GM19395 (cell line): ENCODE data around the gene HDAC4.

ENCODE experiments used
- ATAC-seq: cut with Tn5 transposase; IDR thresholded peaks from one replicate; pipeline ENCODE4 v1.9.1; 2021; ENCODE audit warnings: mild to moderate bottlenecking, moderate library complexity; ENCODE audit not compliant: unreplicated experiment

Gene HDAC4

DNA sequence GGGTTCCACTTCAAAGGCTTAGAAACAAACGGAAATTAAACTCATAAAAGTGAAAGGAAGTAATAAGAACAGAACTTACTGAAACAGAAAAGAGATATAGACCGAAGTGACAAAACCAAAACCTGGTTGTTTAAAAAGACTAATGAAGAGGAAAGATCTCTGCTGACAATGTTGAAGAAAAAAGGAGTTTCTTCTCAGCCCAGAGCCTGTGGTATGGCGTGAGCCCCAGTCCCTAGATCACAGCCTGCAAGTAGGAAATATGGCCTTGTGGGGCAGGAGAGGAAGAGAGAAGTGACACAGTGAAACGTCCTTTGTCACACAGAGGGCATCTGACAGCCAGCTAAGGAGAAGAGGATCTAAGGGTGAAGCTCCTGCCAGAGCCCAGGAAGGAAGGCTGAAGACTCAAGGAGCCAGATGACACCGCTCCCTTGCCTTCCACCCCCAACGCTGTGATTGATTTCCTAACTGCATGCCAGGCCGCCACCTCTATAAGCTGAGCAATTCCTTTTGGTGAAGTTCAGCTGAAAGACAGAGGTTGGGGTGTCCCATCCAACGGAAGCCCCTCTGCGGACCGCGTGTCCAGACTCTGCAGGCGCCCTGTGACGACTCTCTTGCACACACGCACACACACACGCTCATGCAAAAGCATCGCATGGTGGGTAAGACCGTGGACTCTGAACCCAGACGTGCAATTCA, 141.1 kb downstream of the HDAC4 start:
- peak; percentile 63 for ATAC-seq

DNA sequence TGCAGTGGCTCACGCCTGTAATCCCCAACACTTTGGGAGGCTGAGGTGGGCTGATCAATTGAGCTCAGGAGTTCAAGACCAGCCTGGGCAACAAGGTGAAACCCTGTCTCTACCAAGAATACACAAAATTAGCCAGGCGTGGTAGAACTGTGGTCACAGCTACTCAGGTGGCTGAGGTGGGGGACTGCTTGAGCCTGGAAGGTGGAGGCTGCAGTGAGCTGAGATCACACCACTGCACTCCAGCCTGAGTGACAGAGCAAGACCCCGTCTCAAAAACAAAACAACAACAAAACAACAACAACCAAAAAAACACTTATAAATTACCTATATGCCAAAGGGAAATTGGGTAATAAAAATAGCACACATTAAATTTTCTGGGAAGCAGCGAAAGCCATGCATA, 141.6 kb downstream of the HDAC4 start:
- ATAC-seq: peak; percentile 64

DNA sequence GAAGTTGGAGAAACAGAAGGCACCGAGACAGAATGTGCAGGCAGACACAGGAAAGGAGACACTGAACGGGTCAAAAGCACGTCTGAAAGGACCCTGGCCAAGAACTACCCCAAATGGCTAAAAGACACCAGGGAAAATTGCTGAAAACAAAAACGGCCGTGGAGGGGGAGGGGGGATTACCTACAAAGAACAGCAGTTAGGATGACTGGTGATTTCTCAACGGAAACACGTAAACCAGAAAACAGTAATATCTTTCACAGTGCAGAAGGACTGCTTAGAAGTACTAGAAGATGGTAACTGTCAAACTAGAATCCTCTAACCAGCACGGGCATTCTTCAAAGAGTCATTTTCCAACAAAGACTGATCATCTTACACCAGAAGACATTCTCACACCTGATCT, 142.6 kb downstream of the HDAC4 start:
- no peak for ATAC-seq

DNA sequence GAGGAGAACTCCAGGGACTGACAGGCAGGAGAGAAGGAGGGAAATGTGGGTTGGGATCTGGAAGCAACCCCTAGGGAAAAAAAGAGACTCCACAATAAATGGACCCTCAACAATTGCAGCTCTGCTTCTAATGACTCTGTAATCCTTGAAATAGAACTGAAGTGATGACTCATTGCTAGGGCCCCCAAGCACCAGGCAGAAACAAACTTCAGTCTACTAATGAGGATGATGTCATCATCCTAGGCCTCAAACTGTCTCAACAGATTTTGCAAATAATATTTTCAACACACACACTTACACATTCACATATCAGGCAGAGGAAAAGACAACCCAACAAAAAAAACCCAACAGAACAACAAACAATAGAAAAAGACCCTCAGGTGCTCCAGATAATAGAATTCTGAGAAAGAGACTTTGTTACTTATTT, 143.3 kb downstream of the HDAC4 start:
- no peak for ATAC-seq

DNA sequence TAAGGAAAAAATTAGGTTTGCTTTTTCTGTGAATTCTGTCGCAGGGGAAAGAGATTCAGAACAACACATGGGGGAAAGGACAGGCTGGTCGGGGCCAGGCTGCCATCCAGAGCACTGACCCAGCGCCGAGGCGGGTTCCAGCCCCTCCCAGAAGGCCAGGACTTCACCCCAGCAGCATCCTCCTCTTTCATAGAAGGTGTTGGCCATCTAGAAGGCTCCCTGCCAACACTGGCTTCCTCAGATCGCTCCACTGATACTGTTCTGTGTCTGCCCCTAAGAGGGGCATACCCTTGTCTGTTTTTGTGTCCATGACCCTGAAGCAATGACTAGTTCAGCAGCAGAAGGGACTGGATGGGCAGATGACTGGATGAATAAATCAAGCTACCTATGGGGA, 144.5 kb downstream of the HDAC4 start:
- ATAC-seq: no peak

DNA sequence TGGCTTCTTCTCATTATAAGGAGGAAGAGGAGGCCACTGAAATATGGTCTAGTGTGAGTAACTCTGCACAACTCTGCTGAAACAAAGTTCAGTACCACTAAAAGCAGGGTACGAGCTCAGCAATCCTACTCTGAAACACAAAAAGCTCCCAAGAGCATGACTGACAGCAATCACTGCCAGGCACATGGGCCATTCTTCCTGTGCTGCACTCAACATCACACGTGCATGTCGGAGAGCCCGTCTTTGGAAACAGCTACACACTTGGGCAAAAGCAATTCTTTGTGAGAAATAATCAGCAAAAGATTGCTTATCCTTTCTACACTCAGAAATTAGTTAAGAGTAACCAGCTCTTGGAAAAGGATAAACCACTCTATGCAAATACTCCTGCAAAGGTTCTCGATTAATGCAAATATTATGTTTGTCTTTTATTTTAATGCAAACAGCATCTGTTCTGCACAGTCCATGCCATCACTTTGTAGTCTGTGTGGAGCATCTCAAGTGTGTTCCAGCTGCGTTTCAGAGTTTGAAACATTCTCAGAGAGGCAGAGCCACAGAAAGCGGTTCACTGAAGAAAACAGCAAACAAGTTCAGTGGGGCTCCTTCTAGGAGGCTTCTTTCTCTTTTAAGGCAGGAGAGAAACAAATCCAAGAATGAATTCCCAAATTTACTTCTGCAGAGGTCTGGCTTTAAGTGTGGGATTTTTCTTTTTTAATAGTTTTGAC, 145.0 kb downstream of the HDAC4 start:
- ATAC-seq: no peak

DNA sequence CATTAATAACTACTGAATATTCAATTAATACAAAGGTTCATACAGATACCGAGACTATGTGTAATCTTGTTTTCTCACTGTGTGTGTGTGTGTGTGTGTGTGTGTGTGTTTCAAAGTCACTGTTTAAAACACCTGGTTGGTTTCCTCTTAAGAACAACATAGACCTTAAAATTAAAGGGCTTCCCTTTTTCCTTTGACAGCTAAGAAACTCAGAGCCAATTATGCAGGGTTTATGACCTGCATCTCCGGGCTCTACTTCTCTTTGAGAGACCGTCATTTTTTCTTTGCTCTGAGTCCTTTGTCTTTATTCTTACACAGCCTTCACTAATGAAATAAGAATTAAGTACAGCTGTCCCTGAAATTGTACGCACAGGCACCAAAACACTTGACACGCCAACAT, 145.6 kb downstream of the HDAC4 start:
- ATAC-seq: no peak

DNA sequence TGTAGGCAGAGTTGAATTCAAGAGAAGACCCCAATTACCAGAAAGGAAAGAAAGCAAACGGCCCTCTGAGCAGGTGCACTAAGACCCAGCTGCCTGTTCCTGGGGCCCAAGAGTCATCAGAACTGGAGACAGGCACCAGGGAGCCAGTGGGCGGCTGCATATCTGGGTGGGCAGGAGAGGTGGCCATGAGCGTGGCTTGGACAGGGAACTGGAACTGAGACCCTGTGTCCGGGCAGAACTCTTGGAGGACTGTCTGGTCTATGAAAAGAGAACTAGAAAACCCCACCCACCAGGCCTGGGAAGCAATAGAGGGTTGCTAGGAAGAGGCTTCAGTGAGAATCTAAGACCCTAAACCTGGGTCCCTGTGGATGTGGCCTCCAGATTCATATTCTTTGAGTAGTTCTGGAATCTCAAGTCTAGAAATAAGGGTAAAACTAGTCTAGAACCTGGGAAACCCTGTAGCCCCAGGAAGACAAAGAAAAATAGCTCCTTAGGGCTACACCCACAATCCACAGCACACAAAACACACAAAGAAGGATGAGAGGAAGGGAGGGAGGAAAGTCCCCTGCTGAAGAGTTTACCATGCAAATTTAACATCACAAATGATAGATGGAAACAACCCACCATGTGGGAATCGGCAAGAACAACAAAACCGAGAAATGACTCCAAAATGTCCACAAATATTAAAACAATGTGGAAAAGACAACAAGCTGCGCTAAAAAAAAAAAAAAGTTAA, 147.0 kb downstream of the HDAC4 start:
- peak; percentile 14 for ATAC-seq

DNA sequence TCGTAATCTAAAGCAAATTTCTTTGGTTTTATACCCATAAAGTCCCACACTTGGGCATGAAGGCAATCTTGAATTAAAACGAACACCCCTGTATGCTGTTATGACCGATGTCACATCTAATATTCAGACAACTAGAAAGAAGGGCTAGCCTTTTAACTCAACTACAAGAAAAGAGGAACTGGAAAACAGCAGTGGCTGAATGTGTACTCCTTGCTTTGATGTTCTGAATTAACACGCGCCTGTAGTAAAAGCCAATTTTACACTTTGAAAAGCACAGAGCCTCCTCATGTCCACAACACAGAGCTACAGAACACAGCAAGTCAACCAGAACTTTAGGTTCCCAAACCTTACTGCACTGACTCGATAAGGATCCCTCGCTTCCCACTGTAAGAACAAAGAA, 147.6 kb downstream of the HDAC4 start:
- peak; percentile 82 for ATAC-seq

DNA sequence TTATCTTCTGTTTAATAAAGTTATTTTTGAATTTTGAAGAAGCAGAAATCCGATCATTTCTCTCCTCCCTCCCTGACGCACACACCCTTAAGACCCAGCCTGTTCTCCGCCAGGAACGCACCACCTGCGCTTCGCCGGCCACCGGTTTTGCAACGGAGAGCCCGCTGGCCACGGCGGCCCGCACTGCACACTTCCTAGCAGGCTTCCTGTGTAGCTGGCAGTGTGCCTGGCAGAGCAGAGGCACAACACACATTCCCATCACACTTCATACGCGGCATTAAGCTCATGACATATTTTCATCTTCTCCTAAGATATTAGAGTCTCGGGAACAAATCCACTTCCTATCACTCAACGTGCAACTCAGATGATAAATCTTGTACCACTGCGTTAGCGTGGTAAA, 148.0 kb downstream of the HDAC4 start:
- ATAC-seq: peak; percentile 27

DNA sequence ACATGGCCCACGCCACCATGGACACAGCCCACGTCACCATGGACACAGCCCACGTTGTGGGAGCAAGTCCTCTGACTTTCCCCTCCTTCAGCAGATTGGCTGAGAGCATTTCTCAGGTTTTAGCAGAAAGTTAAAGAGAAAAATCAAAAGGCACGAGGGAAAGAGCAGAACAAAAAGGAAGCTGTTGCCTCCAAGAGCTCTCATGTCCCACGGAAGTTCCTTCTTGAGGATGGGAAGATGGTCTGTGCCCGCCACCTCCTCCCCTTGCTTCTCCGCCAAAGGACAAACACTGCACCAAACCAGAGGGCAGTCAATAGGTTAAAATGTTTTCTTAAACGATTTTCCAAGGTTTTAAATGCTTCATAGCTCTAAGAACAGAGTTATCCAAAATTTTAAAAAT, 148.4 kb downstream of the HDAC4 start:
- no peak for ATAC-seq

DNA sequence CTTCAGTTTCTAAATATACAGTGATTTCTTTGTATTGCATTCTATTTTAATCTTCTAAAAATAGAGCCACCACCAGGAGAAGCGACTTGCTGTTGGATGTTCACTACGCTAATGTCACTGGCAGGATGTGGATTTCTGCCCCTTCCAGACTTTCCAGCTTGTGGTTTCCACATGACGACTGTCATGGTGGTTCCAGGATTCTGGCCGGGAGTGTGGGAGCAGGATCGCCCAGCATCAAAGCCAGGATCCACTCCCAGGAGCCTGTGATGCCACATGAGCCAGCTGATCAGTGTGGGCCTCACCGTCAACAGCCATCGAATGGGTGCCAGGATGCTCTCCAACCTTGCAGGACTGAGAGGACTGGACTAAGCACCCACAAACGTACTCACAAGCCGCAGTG, 148.8 kb downstream of the HDAC4 start:
- ATAC-seq: no peak

DNA sequence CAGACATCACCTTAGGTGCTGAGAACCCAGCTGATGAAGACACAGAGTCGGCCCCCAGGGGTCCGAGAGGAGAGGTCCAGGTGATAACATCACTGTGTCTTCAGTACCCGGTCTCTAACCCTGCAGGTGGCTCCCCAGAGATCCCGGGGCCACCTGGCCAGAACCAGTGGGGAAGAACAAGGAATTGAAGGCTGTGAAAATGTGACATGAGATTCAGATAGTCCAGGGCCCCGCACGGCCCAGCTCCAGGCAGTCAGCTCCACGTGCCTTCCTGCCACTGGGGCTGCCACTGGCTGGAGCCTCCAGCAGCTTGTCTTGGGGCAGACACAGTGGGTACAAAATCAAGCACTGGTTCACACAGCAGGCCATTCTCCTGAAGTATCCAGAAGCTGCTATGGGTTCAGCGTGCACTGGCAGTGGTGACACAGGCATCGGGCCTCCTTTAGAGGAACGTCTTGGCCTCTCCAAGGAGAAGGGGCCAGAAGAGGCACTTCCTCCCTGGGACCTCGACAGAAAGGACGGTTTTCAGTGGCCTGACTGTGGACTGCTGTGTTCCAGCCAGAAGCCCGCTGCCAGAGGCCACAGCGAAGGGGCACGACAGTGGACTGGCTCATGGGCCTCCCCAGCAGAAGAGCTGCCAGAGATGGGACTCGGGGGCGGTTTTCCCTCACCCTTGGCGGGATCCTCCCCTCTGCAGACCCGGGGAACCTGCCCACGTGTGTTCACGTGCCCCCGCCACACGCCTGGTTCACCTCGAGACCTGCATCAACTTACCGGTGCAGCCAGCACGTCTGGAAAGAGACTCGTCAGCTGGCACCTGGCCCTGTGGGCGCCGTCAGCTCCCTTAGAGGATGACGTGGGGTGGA, 150.4 kb downstream of the HDAC4 start:
- no peak for ATAC-seq

DNA sequence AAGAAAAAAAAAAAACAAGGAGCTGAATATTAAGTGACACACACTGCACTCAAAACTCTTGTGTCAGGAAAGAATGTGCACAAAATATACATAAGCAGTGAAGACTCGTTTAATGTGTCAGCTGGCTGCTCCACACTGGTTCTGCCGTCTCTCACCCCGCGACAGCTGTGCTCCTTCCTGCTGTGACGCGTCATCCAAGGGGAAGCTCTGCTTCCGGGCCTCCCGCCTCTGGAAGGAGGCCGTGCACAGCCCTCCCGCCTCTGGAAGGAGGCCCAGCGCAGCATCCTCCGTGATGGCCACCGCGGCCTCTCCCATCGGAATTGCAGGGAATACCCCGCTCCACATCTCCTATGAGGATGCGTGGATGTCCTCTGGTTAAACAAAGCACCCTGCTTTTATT, 151.0 kb downstream of the HDAC4 start:
- no peak for ATAC-seq

DNA sequence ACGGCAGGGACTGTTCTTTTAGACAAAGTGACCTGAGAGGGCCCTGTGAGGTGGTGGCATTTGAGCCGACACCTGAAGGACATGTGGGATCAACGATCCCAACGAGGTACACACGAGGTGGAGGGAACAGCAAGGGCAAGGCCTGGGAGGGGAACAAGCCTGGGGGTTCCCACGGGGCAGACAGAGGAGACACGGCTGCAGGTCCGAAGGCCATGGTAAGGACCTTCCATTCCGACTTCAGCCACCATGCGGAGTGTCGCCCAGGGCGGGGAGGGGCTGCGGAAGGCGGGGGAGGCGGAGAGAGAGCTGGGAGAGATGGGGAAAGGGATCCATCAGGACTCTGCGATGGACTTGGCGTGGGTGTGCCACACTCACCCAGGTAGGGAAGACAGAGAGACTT, 151.8 kb downstream of the HDAC4 start:
- no peak for ATAC-seq

DNA sequence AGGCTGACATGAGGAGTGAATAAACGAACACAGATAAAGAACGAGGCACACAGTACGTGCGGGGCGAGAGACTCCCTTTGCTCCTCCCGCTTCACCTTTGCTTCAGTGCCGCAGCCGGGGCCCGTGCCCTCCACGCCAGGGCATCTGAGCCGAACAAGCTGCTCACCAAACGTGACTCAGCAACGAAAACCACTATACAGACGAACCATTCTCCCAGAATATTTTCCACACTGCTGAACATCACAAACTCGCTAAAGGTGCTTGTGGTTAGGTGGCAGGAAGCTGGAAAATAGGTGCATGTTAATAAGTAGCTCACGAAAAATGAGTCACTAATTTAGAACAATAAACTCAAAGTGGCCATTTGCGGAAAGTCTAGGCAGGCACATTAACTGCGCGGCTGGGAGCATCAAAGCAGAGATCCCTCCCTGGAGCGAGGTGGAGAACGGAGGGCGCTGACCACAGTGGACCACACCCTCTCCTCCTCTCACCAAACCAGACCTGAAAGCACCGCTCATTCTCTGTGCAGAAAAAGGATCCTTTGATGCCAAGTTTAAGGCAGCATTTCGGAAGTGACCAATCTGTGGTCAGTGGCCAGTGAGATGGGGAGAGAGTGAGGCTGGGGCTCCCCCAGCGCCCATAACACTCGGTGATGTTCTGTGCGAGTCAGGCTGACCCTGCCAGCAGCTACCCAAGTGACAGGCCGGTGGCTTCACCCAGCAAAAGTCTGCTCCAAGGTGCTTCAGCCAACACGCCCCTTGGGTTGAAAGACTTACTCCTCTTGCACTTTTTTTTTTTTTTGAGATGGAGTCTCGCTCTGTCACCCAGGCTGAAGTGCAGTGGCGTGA, 153.2 kb downstream of the HDAC4 start:
- ATAC-seq: no peak

DNA sequence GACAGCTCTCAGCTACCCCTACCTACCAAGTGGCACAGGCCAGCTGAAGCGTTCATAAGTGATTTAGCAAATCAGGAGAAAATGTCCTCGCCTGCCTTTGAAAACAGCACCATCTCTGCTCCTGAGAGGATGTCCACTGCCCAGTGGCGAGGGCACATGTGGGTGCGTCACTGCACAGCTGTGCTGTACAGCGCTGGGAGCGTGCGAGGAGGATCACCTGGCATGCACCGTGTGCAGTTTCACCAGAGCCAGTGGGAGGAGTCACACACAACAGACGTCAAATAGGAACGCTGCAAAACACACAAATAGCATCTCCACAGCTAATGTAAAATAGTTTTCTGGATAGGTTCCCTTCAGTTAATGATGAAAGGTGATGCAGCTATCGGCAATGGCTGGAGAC, 154.1 kb downstream of the HDAC4 start:
- ATAC-seq: no peak

DNA sequence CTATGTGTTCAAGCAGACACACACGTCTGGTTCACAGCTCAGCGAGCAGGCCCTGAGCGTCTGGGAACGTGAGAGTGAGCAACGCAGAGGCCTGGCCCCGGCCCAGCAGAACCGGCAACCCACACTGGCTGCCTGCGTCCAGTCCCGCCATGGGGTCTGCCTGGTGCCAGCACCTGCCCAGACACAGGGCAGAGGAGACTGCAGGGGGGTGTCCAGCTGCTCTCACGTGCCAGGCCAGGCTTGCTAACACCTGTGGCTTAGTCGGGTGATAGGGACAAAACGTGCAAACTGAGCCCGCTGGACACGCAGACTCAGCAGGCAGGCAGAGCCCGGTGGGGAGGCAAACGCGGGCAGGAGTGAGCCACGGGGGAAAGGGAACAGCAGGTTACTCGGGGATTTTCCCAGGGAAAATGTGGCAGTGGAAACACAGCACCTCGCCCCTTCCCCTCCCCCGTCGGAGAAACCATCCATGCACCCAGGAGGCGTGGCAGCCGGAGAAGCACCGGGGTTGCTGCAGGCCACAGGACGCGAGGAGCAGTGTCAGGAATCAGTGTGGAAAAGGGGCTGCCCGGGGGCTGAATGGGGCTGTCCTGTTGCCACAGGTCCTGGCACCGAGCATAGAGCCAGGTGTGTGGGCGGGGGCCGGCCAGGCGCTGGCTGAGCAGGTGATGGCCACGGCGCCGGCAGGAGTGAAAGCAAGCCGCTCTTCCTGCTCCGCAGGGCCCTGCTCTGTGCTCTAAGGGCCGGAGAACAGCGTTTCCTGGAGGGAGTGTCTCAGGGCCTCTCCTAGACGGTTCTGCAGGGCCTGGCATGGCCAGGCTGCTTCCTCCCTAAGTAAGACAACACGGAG, 154.7 kb downstream of the HDAC4 start:
- ATAC-seq: no peak

DNA sequence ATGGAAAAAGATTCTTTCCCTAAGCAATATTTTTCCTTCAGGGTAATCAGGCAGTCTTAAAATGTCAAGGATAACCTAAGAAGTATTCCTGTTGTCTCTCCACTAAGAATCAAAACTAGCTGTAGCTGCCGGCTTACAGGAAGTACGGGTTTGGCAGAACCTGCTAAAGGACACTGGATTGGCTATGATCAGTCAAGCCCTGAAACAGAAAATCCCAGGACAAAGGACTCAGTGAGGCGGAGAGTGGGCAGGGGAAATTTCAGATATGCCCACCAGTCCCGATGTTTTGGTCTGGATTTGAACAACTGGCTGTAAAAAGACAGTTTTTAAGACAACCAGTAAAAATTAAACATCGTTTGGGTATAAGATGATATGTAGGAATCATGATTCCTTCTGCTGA, 155.7 kb downstream of the HDAC4 start:
- no peak for ATAC-seq
